Right kidney (tissue), 9 donors: ENCODE data around the gene FAM156A.
"Not testable (repeated sequence)": the region's sequence is repeated elsewhere in the genome, so short reads cannot be mapped to it uniquely, and the experiment has no call there.

Experiments
- DNase-seq: peaks from one replicate; pipeline ENCODE4 v3.0.0-alpha.2; 2016
- long read RNA-seq, 8 donors: transcript quantifications; one replicate each; lab custom pipeline, GENCODE V29; 2026

FAM156A gene
- long read RNA-seq, donor 1, transcript FAM156A-221 (3 exons, 3,757 nt), result major isoform, 5 of 6 reads
- long read RNA-seq, donor 1, partial matches to known transcripts, result 0 of 6 reads
- long read RNA-seq, donor 1, other reads (novel, unspliced or antisense), result 0 of 6 reads
- long read RNA-seq, donor 2, partial matches to known transcripts, result 0 of 3 reads
- long read RNA-seq, donor 2, other reads (novel, unspliced or antisense), result 0 of 3 reads
- long read RNA-seq, donor 3, partial matches to known transcripts, result 0 of 5 reads
- long read RNA-seq, donor 3, other reads (novel, unspliced or antisense), result 0 of 5 reads
- long read RNA-seq, donor 4, transcript FAM156A-221 (3 exons, 3,757 nt), result major isoform, 10 of 10 reads
- long read RNA-seq, donor 4, partial matches to known transcripts, result 0 of 10 reads
- long read RNA-seq, donor 4, other reads (novel, unspliced or antisense), result 0 of 10 reads
- long read RNA-seq, donor 5, transcript FAM156A-221 (3 exons, 3,757 nt), result major isoform, 6 of 11 reads
- long read RNA-seq, donor 5, partial matches to known transcripts, result 0 of 11 reads
- long read RNA-seq, donor 5, other reads (novel, unspliced or antisense), result 0 of 11 reads
- long read RNA-seq, donor 6, partial matches to known transcripts, result 0 of 4 reads
- long read RNA-seq, donor 6, other reads (novel, unspliced or antisense), result 0 of 4 reads
- long read RNA-seq, donor 7, transcript FAM156A-221 (3 exons, 3,757 nt), result major isoform, 6 of 8 reads
- long read RNA-seq, donor 7, partial matches to known transcripts, result 0 of 8 reads
- long read RNA-seq, donor 7, other reads (novel, unspliced or antisense), result 0 of 8 reads
- long read RNA-seq, donor 8, transcript FAM156A-221 (3 exons, 3,757 nt), result major isoform, 7 of 9 reads
- long read RNA-seq, donor 8, partial matches to known transcripts, result 0 of 9 reads
- long read RNA-seq, donor 8, other reads (novel, unspliced or antisense), result 0 of 9 reads

- DNase-seq, result not testable (repeated sequence)
Measured at GRCh38 chrX:52958113-52958959, at the start of gene FAM156A. Gene FAM156A (minus strand): TSS chrX:52958518. CDS start chrX:52948588, 9,930 bp downstream.

GRCh38 chrX:53005327-53005726, 47.0 kb upstream of the FAM156A start:
- DNase-seq, result no peak

GRCh38 chrX:53004811-53005210, 46.5 kb upstream of the FAM156A start:
- no peak for DNase-seq

GRCh38 chrX:53004038-53004437, 45.7 kb upstream of the FAM156A start:
- DNase-seq, result no peak

- DNase-seq, result no peak
Measured at GRCh38 chrX:53003111-53003510, 44.8 kb upstream of the FAM156A start.

- no peak for DNase-seq
Measured at GRCh38 chrX:53001958-53002357, 43.6 kb upstream of the FAM156A start.

GRCh38 chrX:53000447-53001135, 42.3 kb upstream of the FAM156A start:
- DNase-seq, result peak; percentile 34

GRCh38 chrX:52995987-52996331, 37.6 kb upstream of the FAM156A start:
- no peak for DNase-seq

GRCh38 chrX:52995135-52995986, 37.0 kb upstream of the FAM156A start:
- peak; percentile 86 for DNase-seq

GRCh38 chrX:52990848-52991247, 32.5 kb upstream of the FAM156A start:
- DNase-seq, result no peak

GRCh38 chrX:52990011-52990631, 31.8 kb upstream of the FAM156A start:
- not testable (repeated sequence) for DNase-seq

- no peak for DNase-seq
Measured at GRCh38 chrX:52988985-52989917, 30.9 kb upstream of the FAM156A start.

- no peak for DNase-seq
Measured at GRCh38 chrX:52983321-52984000, 25.1 kb upstream of the FAM156A start.

GRCh38 chrX:52979993-52980392, 21.7 kb upstream of the FAM156A start:
- DNase-seq, result no peak

- DNase-seq, result no peak
Measured at GRCh38 chrX:52979568-52979967, 21.2 kb upstream of the FAM156A start.

GRCh38 chrX:52977953-52978352, 19.6 kb upstream of the FAM156A start:
- no peak for DNase-seq

GRCh38 chrX:52975576-52975975, 17.3 kb upstream of the FAM156A start:
- not testable (repeated sequence) for DNase-seq

- DNase-seq, result not testable (repeated sequence)
Measured at GRCh38 chrX:52974336-52974992, 16.1 kb upstream of the FAM156A start.
